Vein endothelial cell (primary cell): ENCODE results near the gene ELF3. TPM values are rescaled to one million over a fixed set of nuclear protein-coding genes. Genes with fewer than 3 reads are reported as not detected.

Source experiments
- small RNA-seq: library from RNA; depleted of rRNA; stranded (forward); fragments of <200 nt; gene quantifications from one replicate; pipeline ENCODE3, GENCODE V24; 2012
- total RNA-seq: library from RNA; depleted of rRNA; stranded (reverse); fragments of >200 nt; gene quantifications from 2 replicates; pipeline ENCODE4 v1.2.3, GENCODE V29; 2012

Gene ELF3
- 0.10 and 0.65 TPM in 2 replicates for total RNA-seq

DNA sequence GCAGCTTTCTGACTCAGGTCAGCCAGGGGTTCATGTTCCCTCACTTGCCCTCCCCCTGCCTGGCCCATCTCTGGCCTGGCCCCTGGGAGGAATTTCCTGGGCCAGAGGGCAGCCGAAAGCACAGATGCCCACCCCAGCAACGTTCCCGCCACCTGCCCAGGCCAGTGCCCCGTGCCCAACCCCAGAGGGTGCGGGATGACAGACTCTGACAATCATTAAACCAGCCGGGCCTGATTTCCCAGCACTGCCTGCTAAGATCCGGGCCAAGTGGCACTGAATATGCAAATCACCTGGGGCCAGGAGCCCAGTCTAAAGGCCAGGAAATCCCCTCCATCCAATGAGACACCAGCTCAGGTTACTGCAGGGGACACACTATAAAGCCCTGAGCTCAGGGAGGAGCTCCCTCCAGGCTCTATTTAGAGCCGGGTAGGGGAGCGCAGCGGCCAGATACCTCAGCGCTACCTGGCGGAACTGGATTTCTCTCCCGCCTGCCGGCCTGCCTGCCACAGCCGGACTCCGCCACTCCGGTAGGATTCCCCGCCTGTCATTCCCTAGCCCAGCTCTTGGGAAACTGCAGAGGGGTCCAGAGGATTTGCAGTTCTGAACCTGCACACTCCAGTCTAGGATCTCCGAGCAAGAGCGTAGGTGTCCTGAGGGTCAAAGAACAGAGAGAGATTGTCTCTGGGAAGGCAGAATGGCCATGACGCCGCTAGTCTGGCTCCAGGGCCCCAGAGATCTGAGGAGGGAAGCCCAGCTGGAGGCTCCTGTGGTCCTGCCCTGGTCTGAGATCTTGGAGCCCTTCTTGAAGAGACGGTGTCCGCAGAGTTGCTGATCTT, at the start of gene ELF3:
TSS of gene ELF3 (plus strand) at position 408 of the 836 bp plus-strand sequence. CDS start 550 bp downstream, outside the sequence.

DNA sequence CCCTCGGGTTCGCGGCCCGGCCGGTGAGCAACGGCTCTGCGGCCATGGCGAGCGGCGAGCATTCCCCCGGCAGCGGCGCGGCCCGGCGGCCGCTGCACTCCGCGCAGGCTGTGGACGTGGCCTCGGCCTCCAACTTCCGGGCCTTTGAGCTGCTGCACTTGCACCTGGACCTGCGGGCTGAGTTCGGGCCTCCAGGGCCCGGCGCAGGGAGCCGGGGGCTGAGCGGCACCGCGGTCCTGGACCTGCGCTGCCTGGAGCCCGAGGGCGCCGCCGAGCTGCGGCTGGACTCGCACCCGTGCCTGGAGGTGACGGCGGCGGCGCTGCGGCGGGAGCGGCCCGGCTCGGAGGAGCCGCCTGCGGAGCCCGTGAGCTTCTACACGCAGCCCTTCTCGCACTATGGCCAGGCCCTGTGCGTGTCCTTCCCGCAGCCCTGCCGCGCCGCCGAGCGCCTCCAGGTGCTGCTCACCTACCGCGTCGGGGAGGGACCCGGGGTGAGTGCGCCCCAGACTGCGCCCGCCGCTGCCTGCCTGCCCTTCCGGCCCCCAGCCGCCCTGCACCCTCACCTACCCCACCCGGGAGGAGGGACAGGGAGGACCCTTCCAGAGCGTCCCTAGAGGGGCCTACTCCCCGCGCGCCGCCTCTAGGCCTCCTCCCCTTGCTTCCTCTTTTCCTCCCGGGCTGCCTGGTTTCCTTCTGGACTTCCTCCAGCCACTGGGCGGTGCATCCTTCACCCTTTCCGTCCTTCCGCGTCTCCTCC, 27.6 kb upstream of the ELF3 start, which contains the start of gene RNPEP:
TSS of gene RNPEP (plus strand) at position 26 of the 757 bp plus-strand sequence. CDS start at position 45, 19 bp downstream.

Small RNA genes lying within 50 kb of the gene (small RNA-seq; reads per million reads assigned to genes)
- not detected for gene AL691482.1
- gene AL691482.2, result not detected
- 0.21 reads per million for gene MIR6740
- 0.34 reads per million, percentile 14 among the genes with 10 or more reads in this experiment for gene RF00156

Other genes with a start within 250 kb of the ELF3 start
- 37.9 and 50.2 TPM in 2 replicates for gene IPO9, start 181.4 kb upstream of the ELF3 start, total RNA-seq
- gene SHISA4, start 121.7 kb upstream of the ELF3 start, total RNA-seq, result 17.4 and 20.3 TPM in 2 replicates
- gene LMOD1, start 64.0 kb upstream of the ELF3 start, total RNA-seq, result under 0.01 and 0.10 TPM in 2 replicates
- 49.6 and 66.3 TPM in 2 replicates for gene TIMM17A, start 55.1 kb upstream of the ELF3 start, total RNA-seq
- gene RNPEP, start 27.9 kb upstream of the ELF3 start, total RNA-seq, result 63.6 and 76.4 TPM in 2 replicates
- gene GPR37L1, start 112.3 kb downstream of the ELF3 start, total RNA-seq, result not detected in 2 replicates
- gene ARL8A, start 134.2 kb downstream of the ELF3 start, total RNA-seq, result 32.0 and 39.6 TPM in 2 replicates
- 0.76 TPM in 1 of 2 replicates, not detected in the other for gene PTPN7, start 150.0 kb downstream of the ELF3 start, total RNA-seq
- under 0.01 TPM in 1 of 2 replicates, not detected in the other for gene LGR6, start 183.2 kb downstream of the ELF3 start, total RNA-seq